GM20431 (cell line): ENCODE measurements around the gene CFAP53.
"Not testable (repeated sequence)": the region's sequence is repeated elsewhere in the genome, so short reads cannot be mapped to it uniquely, and the experiment has no call there.

Experiments used
- in situ Hi-C: fragments of 300-500 bp; cut with MseI, MboI; formaldehyde crosslinking; loops from one replicate; pipeline ENCODE4 v1.15.0; 2020; ENCODE audit warnings: low sequenced_read_pairs; ENCODE audit not compliant: unreplicated experiment

The CFAP53 gene

DNA sequence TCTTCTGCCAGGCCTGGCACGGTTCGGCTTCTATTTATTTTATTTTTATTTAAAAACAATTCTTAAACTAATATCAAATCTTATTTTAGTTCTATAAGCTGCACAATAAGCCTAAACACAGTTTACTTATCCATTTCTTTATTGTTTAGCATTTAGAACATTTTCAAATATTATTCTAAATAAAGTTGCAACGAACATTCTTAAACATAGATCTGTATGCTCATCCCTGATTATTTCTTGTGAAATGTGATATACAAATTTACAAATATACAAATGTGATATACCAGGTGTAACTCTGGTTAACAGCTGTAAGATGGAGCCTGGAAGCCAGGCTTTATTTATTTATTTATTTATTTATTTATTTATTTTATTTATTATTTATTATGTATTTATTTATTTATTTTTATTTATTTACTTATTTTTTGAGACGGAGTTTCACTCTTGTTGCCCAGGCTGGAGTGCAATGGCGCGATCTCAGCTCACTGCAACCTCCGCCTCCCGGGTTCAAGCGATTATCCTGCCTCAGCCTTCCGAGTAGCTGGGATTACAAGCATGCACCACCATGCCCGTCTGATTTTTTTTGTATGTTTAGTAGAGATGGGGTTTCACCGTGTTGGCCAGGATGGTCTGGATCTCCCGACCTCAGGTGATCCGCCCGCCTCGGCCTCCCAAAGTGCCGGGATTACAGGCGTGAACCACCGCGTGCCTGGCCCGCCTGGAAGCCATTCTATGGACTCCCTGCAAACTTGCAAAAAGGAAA, 22.2 kb upstream of the CFAP53 start:
- in situ Hi-C loops: not testable (repeated sequence)

DNA sequence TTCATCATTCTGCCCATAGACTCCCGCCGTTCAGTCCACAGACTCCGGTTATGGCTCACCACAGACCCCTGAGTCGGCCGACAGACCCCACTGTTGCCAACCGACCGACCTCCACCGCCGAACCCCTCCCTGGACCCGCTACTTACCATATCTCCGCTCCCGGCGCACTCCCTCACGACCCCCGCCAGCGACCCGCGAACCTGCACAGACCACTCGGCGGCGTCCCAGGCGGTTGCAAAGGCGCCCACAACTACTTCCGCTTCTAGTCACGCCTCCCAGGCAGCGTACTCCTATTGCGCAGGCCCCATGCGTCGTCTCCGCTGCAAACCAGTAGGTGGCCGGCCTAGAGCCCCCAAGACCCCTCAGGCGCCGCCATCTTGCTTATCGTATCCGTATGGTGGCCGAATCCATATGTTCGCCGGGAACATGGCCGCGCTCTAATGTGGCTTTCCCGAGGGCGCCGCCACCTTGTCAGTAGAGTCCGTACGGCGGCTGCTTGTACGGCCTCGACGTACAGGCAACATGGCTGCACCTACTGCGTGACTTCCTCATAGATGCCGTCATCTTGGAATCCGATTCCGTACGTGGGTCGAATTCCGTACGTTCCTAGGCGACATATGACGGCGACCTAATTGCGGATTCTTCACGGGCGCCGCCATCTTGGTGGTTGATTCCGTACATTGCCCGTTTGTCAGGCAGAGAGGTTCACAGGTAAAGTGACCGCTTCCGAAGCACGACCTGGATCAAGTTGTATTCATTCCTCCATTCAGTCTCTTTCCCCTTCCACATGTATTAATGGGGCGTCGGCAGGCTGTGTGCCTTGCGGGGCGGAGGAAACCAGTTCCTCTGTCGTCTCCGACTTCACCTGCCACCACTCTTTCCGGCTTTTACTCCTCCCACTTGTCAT, 21.4 kb upstream of the CFAP53 start, which contains the start of gene CXXC1:
CXXC1 (minus strand) TSS at position 252 of the 907 bp plus-strand sequence; CDS start at position 149, 103 bp downstream.
- in situ Hi-C loops: no loop called here

- in situ Hi-C loops: no loop called here
Observed at GRCh38 chr18:50287028-50287440, 20.7 kb upstream of the CFAP53 start.

GRCh38 chr18:50286391-50287027, 20.2 kb upstream of the CFAP53 start:
- in situ Hi-C loops: no loop called here

GRCh38 chr18:50285631-50286321, 19.5 kb upstream of the CFAP53 start:
- in situ Hi-C loops: no loop called here

DNA sequence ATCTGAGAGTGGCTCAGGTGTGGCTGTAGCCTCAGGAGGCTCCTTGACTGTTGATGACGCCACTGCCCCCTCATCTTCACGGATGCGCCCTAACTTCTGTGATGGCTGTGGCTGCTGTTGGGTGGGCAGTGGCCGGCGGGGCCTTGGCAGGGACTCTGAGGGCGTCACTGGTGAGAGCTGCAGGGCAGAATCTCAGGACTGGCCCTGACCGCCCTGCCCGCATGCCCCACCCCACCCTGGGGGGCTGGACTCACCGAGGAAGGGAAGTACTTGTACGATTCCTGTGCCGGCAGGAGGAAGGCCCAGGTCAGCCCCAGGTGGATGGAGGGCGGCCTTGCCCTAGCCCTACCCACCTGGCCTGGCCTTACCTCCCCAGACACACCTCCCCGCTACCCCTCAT, 18.8 kb upstream of the CFAP53 start:
- in situ Hi-C loops: no loop called here

- in situ Hi-C loops: no loop called here
Observed at GRCh38 chr18:50284255-50284885, 18.1 kb upstream of the CFAP53 start.

GRCh38 chr18:50283469-50284209, 17.3 kb upstream of the CFAP53 start:
- in situ Hi-C loops: no loop called here

GRCh38 chr18:50282521-50283335, 16.4 kb upstream of the CFAP53 start:
- in situ Hi-C loops: no loop called here

GRCh38 chr18:50281972-50282520, 15.8 kb upstream of the CFAP53 start:
- in situ Hi-C loops: no loop called here

DNA sequence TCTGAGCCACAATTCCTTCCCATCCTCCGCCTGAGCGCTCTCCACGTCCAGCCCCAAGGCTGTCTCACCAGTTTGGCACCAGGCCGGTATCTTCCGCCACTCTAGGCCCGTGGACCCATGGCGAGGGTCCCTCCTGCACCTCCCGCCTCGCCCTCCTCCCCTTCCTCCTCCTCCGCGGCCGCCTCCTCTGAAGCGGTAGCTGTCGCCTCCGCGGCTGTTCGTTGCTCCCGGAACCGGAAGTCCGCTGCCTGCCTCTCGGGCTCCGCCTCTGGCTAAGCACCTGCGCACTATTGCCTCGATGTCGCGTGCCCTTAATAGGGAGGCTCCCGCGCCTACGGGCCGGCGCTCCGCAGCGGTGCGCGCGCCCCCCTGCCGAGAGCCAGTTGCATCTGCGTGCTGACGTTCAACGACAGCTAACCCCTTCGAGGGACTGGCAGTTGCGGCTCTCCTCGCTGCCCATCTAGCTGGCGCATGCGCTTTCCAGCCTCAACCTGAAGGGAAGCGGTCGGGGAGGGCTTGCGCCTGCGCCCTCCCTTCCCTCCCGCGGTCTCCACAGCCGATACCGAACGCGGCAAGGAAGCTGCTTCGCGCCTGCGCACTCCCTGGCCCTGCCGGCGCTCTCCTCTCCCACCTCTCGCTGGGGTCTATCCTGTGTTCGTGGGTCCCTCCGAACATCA, 15.1 kb upstream of the CFAP53 start, which contains the start of gene MBD1:
MBD1 (minus strand) TSS at position 229 of the 677 bp plus-strand sequence. CDS start 1,531 bp downstream, outside the sequence.
- in situ Hi-C loops: no loop called here

- in situ Hi-C loops: no loop called here
Observed at GRCh38 chr18:50280707-50281294, 14.5 kb upstream of the CFAP53 start.

GRCh38 chr18:50279752-50280151, 13.5 kb upstream of the CFAP53 start:
- in situ Hi-C loops: no loop called here

DNA sequence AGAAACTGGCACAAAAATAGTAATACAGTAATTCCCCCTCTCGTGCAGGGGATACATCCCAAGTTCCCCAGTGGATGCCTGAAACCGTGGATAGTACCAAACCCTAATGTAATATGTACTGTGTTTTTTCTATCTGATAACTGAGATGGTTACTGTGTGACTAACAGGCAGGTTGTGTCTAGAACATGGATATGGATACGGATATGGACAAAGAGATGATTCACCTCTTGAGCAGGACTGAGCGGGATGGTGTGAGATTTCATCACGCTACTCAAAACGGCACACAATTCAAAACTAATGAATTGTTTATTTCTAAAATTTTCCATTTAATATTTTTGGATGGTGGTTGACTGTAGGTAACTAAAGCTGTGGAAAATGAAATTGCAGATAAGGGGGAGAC, 11.6 kb upstream of the CFAP53 start:
- in situ Hi-C loops: no loop called here

DNA sequence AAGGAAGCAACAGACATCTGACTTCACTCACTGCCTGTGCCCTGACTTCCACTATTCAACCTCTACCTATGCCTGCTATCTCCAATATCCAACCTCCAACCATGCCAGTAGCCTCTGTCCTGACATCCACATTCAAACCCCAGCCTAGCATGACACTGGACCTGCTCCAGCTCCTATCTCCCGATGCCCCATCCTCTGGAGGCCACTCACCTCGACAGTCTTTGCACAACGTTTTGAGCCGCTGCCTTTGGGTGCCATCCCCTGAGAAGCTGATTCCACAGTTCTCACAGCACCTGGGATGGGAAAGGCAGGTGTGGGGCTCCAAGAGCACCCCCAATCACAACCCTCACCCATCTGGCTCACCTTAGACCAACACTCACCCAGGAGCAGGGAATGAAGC, 10.2 kb upstream of the CFAP53 start:
- in situ Hi-C loops: no loop called here

- in situ Hi-C loops: no loop called here
Observed at GRCh38 chr18:50275503-50276036, 9.3 kb upstream of the CFAP53 start.
